Hair follicle dermal papilla cell (primary cell): Measurements from ENCODE around the gene ALMS1. TPM values are rescaled to one million over a fixed set of nuclear protein-coding genes. Genes with fewer than 3 reads are reported as not detected.

ENCODE experiments used
- total RNA-seq: library from RNA; depleted of rRNA; stranded (reverse); fragments of >200 nt; gene quantifications from 2 replicates; pipeline ENCODE4 v1.2.3, GENCODE V29; 2012

The ALMS1 gene
- total RNA-seq, result 21.3 and 29.4 TPM in 2 replicates

GRCh38 chr2:73385504-73386341 lies at the start of gene ALMS1:
ALMS1 (plus strand) TSS chr2:73385836; CDS start chr2:73385869, 33 bp downstream.

GRCh38 chr2:73642338-73643018 lies 256.8 kb downstream of the ALMS1 start, which contains the start of gene NAT8:
NAT8 (minus strand) TSS chr2:73642422; CDS start chr2:73641628, 794 bp downstream.

Other genes starting within 250 kb of the ALMS1 start
- gene NOTO, start 183.3 kb upstream of the ALMS1 start, total RNA-seq, result not detected in 2 replicates
- 27.3 and 32.3 TPM in 2 replicates for gene SMYD5, start 171.6 kb upstream of the ALMS1 start, total RNA-seq
- gene PRADC1, start 152.6 kb upstream of the ALMS1 start, total RNA-seq, result 14.3 and 17.6 TPM in 2 replicates
- gene CCT7, start 151.5 kb upstream of the ALMS1 start, total RNA-seq, result 166 and 183 TPM in 2 replicates
- 1.3 and 1.5 TPM in 2 replicates for gene FBXO41, start 101.4 kb upstream of the ALMS1 start, total RNA-seq
- gene EGR4, start 92.3 kb upstream of the ALMS1 start, total RNA-seq, result 0.12 TPM in 1 of 2 replicates, not detected in the other